Calu3 (cell line): Measurements from ENCODE around the gene FLRT1. TPM values are rescaled to one million over a fixed set of nuclear protein-coding genes. Genes with fewer than 3 reads are reported as not detected.

Source experiments
- BruUV-seq: library from RNA; stranded (reverse); fragments of 400-500 nt; replicated peaks from 2 replicates; lab custom pipeline; 2021; lab: Mats Ljungman, UMichigan
- CTCF ChIA-PET: fragments of 300-600 bp; sonication (Branson Sonifier 250); formaldehyde crosslinking; loops from one replicate; lab custom pipeline; 2022; ENCODE audit warnings: antibody characterized with exemption; lab: Charles Lee
- DNase-seq: peaks from one replicate; pipeline ENCODE4 v3.0.0; 2022
- H3K27ac Mint-ChIP-seq: one replicate; pipeline ENCODE4 v1.8.0; 2022; ENCODE audit warnings: mixed read lengths; ENCODE audit not compliant: unreplicated experiment
- H3K27me3 Mint-ChIP-seq: one replicate; pipeline ENCODE4 v1.8.0; 2022; ENCODE audit warnings: mixed read lengths; ENCODE audit not compliant: unreplicated experiment
- H3K36me3 Mint-ChIP-seq: one replicate; pipeline ENCODE4 v1.8.0; 2022; ENCODE audit warnings: mild to moderate bottlenecking, moderate library complexity, mixed read lengths; ENCODE audit not compliant: insufficient read depth, unreplicated experiment
- H3K4me1 Mint-ChIP-seq: one replicate; pipeline ENCODE4 v1.8.0; 2022; ENCODE audit warnings: mild to moderate bottlenecking, low read depth, mixed read lengths; ENCODE audit not compliant: unreplicated experiment
- H3K4me3 Mint-ChIP-seq: one replicate; pipeline ENCODE4 v1.8.0; 2022; ENCODE audit warnings: mild to moderate bottlenecking, low read depth, moderate library complexity, mixed read lengths; ENCODE audit not compliant: unreplicated experiment
- H3K9me3 Mint-ChIP-seq: one replicate; pipeline ENCODE4 v1.8.0; 2022; ENCODE audit warnings: low read depth, mixed read lengths; ENCODE audit not compliant: unreplicated experiment
- intact Hi-C: fragments of 100-400 bp; cut with micrococcal nuclease; formaldehyde crosslinking; loops from one replicate; pipeline ENCODE4 v1.10.0; 2022; ENCODE audit not compliant: unreplicated experiment
- total RNA-seq: library from RNA; stranded (reverse); gene quantifications from 2 replicates; pipeline ENCODE4 v1.2.3, GENCODE V29; 2022
- TF ChIP-seq, protein P1 (sequence below): fragments of 200-600 bp; IDR thresholded peaks from one replicate; pipeline ENCODE4 v1.8.0; 2022; ENCODE audit warnings: antibody characterized with exemption; ENCODE audit not compliant: unreplicated experiment

FLRT1 gene
- total RNA-seq, 1 experiment from 2014 or later, result 0.09 TPM

DNA sequence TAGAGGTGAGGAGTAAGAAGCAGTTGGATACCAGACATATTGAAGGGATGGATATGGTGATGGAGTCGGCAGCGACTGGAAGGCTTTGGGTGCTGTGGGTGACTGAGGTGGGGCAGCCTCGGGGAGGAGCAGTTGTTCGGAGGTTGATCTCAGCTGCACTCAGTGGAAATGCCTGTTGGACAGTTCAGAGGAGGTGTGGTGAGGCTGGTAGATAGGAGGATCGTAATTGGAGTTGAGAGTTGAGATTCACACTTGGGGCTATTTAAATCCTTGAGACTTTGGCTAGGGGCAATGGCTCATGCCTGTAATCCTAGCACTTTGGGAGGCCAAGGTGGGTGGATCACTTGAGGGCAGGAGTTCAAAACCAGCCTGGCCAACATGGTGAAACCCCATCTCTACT, 42.6 kb upstream of the FLRT1 start:
- Mint-ChIP-seq H3K9me3 (no peaks in the 10 kb centered on the region), H3K27me3 (no peaks in the 10 kb centered on the region), H3K4me1 (peaks cover 4% of the 10 kb centered on the region), H3K4me3 (no peak overlapping the region), H3K36me3 (peaks cover 60% of the 10 kb centered on the region), H3K27ac (no peak overlapping the region)
- intact Hi-C loops, result no loop called here
- CTCF ChIA-PET, result no interaction called here
- BruUV-seq, result no TSS peak
- no peak for DNase-seq
- TF ChIP-seq, protein P1, sequence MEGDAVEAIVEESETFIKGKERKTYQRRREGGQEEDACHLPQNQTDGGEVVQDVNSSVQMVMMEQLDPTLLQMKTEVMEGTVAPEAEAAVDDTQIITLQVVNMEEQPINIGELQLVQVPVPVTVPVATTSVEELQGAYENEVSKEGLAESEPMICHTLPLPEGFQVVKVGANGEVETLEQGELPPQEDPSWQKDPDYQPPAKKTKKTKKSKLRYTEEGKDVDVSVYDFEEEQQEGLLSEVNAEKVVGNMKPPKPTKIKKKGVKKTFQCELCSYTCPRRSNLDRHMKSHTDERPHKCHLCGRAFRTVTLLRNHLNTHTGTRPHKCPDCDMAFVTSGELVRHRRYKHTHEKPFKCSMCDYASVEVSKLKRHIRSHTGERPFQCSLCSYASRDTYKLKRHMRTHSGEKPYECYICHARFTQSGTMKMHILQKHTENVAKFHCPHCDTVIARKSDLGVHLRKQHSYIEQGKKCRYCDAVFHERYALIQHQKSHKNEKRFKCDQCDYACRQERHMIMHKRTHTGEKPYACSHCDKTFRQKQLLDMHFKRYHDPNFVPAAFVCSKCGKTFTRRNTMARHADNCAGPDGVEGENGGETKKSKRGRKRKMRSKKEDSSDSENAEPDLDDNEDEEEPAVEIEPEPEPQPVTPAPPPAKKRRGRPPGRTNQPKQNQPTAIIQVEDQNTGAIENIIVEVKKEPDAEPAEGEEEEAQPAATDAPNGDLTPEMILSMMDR, result no peak

DNA sequence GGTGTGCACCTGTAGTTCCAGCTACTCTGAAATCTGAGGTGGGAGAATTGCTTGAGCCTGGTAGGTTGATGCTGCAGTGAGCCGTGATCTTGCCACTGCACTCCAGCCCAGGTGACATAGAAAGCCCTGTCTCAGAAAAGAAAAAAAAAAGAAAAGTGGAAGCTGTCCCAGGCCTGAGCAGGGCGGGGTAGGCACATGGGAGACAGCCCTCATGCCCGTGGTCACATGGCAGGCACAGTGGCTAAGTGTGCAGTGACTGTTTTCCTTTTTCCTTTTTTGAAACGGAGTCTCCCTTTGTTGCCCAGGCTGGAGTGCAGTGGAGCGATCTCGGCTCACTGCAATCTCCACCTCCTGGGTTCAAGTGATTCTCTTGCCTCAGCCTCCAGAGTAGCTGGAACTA, 41.7 kb upstream of the FLRT1 start:
- TF ChIP-seq, protein P1, result no peak
- no peaks in the 10 kb centered on the region for H3K9me3 Mint-ChIP-seq
- no peak for DNase-seq
- intact Hi-C loops, result no loop called here
- no TSS peak for BruUV-seq
- H3K27me3 Mint-ChIP-seq, result no peaks in the 10 kb centered on the region
- H3K4me1 Mint-ChIP-seq, result no peaks in the 10 kb centered on the region
- no peak overlapping the region for H3K27ac Mint-ChIP-seq
- peaks cover 58% of the 10 kb centered on the region for H3K36me3 Mint-ChIP-seq
- peak overlapping the region; percentile 4 for H3K4me3 Mint-ChIP-seq
- CTCF ChIA-PET, result interaction anchor here (0.6 to 0.7 kb wide), 2 partner anchors 67 to 194 kb away, joined by 3 to 5 read pairs; no protein-coding TSS in a partner anchor

DNA sequence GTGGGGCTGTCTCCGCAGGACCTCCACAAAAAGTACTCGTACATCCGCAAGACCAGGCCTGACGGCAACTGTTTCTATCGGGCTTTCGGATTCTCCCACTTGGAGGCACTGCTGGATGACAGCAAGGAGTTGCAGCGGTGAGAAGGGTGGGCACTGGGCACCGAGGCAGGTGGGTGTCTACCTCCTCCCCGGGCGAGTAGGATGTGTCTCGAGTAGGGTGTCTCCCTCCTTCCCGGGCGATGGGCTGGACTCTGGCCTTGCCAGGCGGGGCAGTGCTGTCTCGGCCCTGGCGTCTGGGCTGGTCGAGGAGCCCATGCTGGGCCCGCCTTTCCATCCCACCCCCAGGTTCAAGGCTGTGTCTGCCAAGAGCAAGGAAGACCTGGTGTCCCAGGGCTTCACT, 39.2 kb upstream of the FLRT1 start:
- BruUV-seq, result no TSS peak
- peaks cover 51% of the 10 kb centered on the region for H3K36me3 Mint-ChIP-seq
- no peak for DNase-seq
- no peaks in the 10 kb centered on the region for H3K27me3 Mint-ChIP-seq
- intact Hi-C loops, result no loop called here
- CTCF ChIA-PET, result no interaction called here
- H3K27ac Mint-ChIP-seq, result no peak overlapping the region
- H3K4me3 Mint-ChIP-seq, result no peak overlapping the region
- TF ChIP-seq, protein P1, result no peak
- no peaks in the 10 kb centered on the region for H3K4me1 Mint-ChIP-seq
- no peaks in the 10 kb centered on the region for H3K9me3 Mint-ChIP-seq

DNA sequence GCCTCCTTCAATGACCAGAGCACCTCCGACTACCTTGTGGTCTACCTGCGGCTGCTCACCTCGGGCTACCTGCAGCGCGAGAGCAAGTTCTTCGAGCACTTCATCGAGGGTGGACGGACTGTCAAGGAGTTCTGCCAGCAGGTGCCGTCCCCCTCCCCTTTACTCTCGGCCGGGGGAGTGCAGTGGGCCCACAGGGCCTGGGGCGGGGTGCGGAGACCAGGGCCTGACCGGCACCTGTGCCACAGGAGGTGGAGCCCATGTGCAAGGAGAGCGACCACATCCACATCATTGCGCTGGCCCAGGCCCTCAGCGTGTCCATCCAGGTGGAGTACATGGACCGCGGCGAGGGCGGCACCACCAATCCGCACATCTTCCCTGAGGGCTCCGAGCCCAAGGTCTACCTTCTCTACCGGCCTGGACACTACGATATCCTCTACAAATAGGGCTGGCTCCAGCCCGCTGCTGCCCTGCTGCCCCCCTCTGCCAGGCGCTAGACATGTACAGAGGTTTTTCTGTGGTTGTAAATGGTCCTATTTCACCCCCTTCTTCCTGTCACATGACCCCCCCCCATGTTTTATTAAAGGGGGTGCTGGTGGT, 38.5 kb upstream of the FLRT1 start:
- Mint-ChIP-seq H3K36me3 (peaks cover 51% of the 10 kb centered on the region), H3K4me1 (no peaks in the 10 kb centered on the region), H3K27me3 (no peaks in the 10 kb centered on the region), H3K4me3 (no peak overlapping the region), H3K9me3 (no peaks in the 10 kb centered on the region), H3K27ac (no peak overlapping the region)
- TSS peak; percentile 68 for BruUV-seq
- intact Hi-C loops, result no loop called here
- no peak for DNase-seq
- TF ChIP-seq, protein P1, result no peak
- CTCF ChIA-PET, result no interaction called here
